ENCODE results near the gene FAM193B.

GRCh38 chr5:177592010-177592834, 37.9 kb upstream of the FAM193B start, which contains the start of gene TMED9:
- TF ChIP-seq KDM6A (CRISPR knock-in tag; IDR thresholded peaks at IDR 0.05; ENCODE audit: low read depth) (no peak), ZNF260 (CRISPR knock-in tag; IDR thresholded peaks at IDR 0.05; ENCODE audit: borderline replicate concordance, low read depth) (no peak)
